Mucosa of stomach (tissue), 1 donor: ENCODE measurements around the gene TSPAN1.

ENCODE experiments used
- H3K27me3 ChIP-seq: one replicate; pipeline ENCODE4 v1.7.0; 2013; ENCODE audit warnings: mild to moderate bottlenecking, low read length; ENCODE audit not compliant: control insufficient read depth, insufficient read depth
- H3K36me3 ChIP-seq: one replicate; pipeline ENCODE4 v1.7.0; 2013; ENCODE audit warnings: low read length; ENCODE audit not compliant: control insufficient read depth, insufficient read depth
- H3K4me1 ChIP-seq: one replicate; pipeline ENCODE4 v1.7.0; 2013; ENCODE audit warnings: mild to moderate bottlenecking, low read length; ENCODE audit not compliant: control insufficient read depth, insufficient read depth
- H3K4me3 ChIP-seq: one replicate; pipeline ENCODE4 v1.7.0; 2013; ENCODE audit warnings: low read length
- H3K9ac ChIP-seq: one replicate; pipeline ENCODE4 v1.7.0; 2013; ENCODE audit warnings: mild to moderate bottlenecking, low read length, moderate library complexity
- H3K9me3 ChIP-seq: one replicate; pipeline ENCODE4 v1.7.0; 2013; ENCODE audit warnings: mild to moderate bottlenecking, low read length, moderate library complexity; ENCODE audit not compliant: control insufficient read depth
- donor health status: Pancreatic carcinoma.

The TSPAN1 gene

GRCh38 chr1:46174448-46175231, at the start of gene TSPAN1:
Gene TSPAN1, plus strand, starts transcription at chr1:46175087. Its CDS starts 6,021 bp downstream, at chr1:46181108.
- H3K9me3 ChIP-seq = no peaks in the 10 kb centered on the region
- H3K27me3 ChIP-seq = no peaks in the 10 kb centered on the region
- H3K9ac ChIP-seq = no peak within 1 kb of the TSS
- no peak within 1 kb of the TSS for H3K4me3 ChIP-seq
- H3K36me3 ChIP-seq = no peaks in the 10 kb centered on the region
- peaks cover 30% of the 10 kb centered on the region for H3K4me1 ChIP-seq

DNA sequence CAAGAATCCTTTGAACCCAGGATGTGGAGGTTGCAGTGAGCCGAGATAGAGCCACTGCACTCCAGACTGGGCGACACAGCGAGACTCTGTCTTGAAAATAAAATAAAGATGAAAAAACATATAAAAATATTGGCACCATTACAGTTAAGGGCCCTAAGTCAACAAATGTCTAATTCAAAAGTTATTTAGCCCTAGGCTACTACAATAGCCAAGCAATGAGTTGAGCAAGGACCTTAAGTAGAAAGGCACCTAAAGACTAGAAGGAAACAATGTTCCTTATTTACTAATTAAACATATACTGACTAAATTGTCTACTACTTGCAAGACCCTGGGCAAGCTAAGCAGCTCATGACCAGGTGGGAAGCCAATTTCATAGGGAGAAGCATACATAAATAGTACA, 46.5 kb upstream of the TSPAN1 start:
- H3K27me3 ChIP-seq = peaks cover 8% of the 10 kb centered on the region
- no peaks in the 10 kb centered on the region for H3K9me3 ChIP-seq
- H3K36me3 ChIP-seq = no peaks in the 10 kb centered on the region
- H3K4me1 ChIP-seq = peaks cover 1% of the 10 kb centered on the region
- no peak overlapping the region for H3K9ac ChIP-seq
- H3K4me3 ChIP-seq = no peak overlapping the region

DNA sequence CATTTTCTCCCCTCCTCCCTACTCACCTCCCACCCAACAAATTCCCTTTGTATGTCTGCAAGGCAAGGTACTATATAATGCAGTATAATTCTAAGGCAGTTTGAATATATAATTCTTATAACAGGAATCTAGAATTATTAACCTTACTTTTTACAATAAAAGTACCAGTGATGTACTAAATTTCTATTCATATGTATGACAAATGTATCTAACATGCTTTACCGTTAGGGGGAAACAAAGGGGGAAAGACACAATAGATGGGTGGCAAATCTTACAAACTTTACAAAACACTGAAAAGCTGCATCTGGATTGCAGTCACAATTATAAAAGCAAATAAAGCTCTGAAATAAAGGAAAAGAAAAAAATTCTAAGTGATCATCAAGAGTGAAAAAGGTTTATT, 44.8 kb upstream of the TSPAN1 start:
- Histone ChIP-seq H3K36me3 (no peaks in the 10 kb centered on the region), H3K4me1 (peaks cover 4% of the 10 kb centered on the region), H3K9me3 (no peaks in the 10 kb centered on the region), H3K27me3 (peaks cover 8% of the 10 kb centered on the region), H3K4me3 (no peak overlapping the region), H3K9ac (no peak overlapping the region)

- H3K36me3 ChIP-seq = no peaks in the 10 kb centered on the region
- H3K27me3 ChIP-seq = peaks cover 8% of the 10 kb centered on the region
- H3K9me3 ChIP-seq = no peaks in the 10 kb centered on the region
- H3K4me1 ChIP-seq = peaks cover 4% of the 10 kb centered on the region
- no peak overlapping the region for H3K4me3 ChIP-seq
- H3K9ac ChIP-seq = no peak overlapping the region
Observed at GRCh38 chr1:46130606-46131005, 44.3 kb upstream of the TSPAN1 start.

DNA sequence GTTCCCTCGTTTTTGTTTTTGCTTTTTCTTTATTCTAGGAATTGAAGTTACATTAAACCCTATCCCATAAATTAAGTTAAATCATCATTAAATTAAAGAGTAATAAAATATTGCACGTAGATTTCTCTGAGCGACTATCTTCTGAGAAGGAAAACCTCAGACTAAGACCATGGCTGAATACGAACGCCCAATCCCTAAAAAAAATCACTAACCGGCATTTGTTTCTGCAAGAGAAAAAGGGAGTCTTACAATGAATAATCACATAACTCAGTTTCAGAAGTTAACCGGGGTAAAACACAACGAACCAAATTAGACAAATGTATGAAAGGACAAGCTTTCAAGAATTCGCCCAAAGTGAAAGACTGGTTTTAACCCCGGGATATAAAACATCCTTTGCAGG, 43.8 kb upstream of the TSPAN1 start:
- H3K36me3 ChIP-seq = no peaks in the 10 kb centered on the region
- H3K9ac ChIP-seq = no peak overlapping the region
- peaks cover 8% of the 10 kb centered on the region for H3K27me3 ChIP-seq
- H3K9me3 ChIP-seq = no peaks in the 10 kb centered on the region
- no peak overlapping the region for H3K4me3 ChIP-seq
- peaks cover 4% of the 10 kb centered on the region for H3K4me1 ChIP-seq

GRCh38 chr1:46131712-46132528, 43.0 kb upstream of the TSPAN1 start:
- Histone ChIP-seq H3K27me3 (peaks cover 8% of the 10 kb centered on the region), H3K36me3 (no peaks in the 10 kb centered on the region), H3K4me1 (peaks cover 4% of the 10 kb centered on the region), H3K9ac (peak overlapping the region; percentile 74), H3K9me3 (no peaks in the 10 kb centered on the region), H3K4me3 (peak overlapping the region; percentile 51)

DNA sequence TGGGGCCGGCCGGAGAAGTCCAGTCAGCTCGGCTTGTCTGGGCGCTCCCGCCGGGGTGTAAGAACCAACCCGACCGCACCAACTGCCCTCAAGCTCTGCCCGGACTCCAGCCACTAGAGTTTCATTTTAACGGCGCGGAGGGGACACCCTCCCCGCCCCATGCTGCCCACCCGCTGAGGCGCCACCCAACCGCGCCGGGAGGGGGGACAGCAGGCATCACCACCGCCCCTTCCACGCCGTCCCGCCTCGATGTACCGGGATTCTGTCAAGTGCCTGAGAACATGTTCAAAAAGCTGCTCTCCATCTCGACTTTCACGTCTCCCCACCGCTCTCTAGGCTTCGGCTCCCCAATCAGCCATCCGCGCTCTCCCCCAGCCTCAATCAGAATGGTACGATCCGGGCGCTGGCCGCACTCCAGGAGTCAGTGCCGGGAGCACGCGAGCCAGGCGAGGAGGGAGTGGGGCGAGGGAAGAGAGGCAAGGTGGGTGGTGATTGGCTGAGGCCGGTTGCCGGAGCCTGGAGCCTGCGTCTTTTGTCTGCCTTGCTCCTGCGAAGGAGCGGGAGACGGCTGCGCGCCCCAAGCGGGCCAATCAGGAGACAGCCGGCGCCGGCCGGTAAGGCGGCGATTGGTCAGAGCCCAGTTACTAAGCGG, 42.2 kb upstream of the TSPAN1 start, which contains the start of gene PIK3R3:
TSS of gene PIK3R3 (minus strand) at position 101 of the 652 bp plus-strand sequence. CDS start 677 bp downstream, outside the sequence.
- Histone ChIP-seq H3K36me3 (no peaks in the 10 kb centered on the region), H3K4me1 (peaks cover 4% of the 10 kb centered on the region), H3K27me3 (peaks cover 8% of the 10 kb centered on the region)

DNA sequence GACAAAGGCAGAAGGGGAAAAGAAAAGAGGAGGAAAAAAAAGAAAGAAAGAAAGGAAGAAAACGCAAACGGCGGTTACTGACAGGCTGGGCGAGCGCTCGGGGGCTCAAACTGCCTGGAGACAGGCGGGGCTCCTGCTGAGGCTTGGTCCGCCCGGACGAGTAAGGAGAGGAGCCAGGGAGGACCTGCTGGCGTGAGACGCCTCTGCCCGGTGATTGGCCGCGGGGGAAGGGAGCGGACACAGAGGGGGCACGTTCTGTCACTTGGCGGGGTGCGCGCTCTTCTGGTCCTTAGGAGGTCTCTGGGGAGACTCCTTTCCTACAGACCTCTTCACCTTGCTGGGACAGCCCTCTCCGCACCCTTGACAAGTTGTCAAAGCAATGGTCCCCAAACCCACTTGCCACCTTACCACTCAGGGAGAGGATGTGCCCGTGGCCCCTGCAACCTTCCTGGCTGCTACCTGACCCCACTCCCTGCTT, 41.7 kb upstream of the TSPAN1 start:
- H3K36me3 ChIP-seq = no peaks in the 10 kb centered on the region
- peak overlapping the region; percentile 74 for H3K9ac ChIP-seq
- no peaks in the 10 kb centered on the region for H3K9me3 ChIP-seq
- peak overlapping the region; percentile 82 for H3K4me3 ChIP-seq
- H3K4me1 ChIP-seq = peaks cover 4% of the 10 kb centered on the region
- H3K27me3 ChIP-seq = peaks cover 8% of the 10 kb centered on the region

More for the DNA sequence above, 42.2 kb upstream of the TSPAN1 start, which contains the start of gene PIK3R3:
- H3K9ac ChIP-seq = peak within 1 kb of the TSS; percentile 74
- peak within 1 kb of the TSS; percentile 82 for H3K4me3 ChIP-seq
- no peaks in the 10 kb centered on the region for H3K9me3 ChIP-seq

GRCh38 chr1:46133781-46134350, 41.0 kb upstream of the TSPAN1 start:
- Histone ChIP-seq H3K9me3 (no peaks in the 10 kb centered on the region), H3K36me3 (no peaks in the 10 kb centered on the region), H3K4me3 (peak overlapping the region; percentile 82), H3K4me1 (peaks cover 4% of the 10 kb centered on the region), H3K9ac (peak overlapping the region; percentile 74), H3K27me3 (peaks cover 8% of the 10 kb centered on the region)

DNA sequence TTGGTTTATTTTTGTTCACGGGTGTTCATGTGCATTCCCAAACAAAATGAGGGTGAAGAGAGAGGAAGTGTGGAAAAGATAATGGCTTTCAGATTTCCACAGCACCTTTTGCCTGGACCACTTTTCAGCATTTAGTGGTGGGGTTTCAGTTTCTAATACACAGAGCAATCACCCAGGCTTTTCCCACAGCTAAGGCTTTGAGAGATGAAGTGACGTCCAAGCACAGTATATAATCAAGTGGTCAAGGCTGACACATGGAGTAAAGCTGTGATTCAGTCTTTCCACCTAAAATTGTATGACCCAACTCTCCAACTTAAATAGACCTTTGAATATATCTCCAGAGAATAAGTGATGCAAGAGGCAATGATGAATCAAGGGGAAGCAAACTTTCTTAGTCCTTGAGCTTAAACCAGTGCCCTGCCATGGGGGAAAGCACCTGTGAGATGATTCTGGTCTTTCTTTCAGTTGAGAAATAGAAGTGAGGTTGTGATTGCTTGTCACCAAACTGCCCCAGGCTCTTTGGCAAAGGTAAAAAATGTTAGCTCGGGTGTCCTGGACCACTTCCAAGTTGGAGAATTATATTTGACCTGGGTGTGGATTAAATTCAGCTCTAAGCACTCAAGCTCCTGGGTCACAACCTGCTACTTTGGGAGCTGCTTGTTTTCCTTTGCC, 40.1 kb upstream of the TSPAN1 start:
- H3K4me1 ChIP-seq = peaks cover 4% of the 10 kb centered on the region
- no peaks in the 10 kb centered on the region for H3K9me3 ChIP-seq
- H3K4me3 ChIP-seq = no peak overlapping the region
- no peaks in the 10 kb centered on the region for H3K36me3 ChIP-seq
- H3K9ac ChIP-seq = no peak overlapping the region
- peaks cover 8% of the 10 kb centered on the region for H3K27me3 ChIP-seq

DNA sequence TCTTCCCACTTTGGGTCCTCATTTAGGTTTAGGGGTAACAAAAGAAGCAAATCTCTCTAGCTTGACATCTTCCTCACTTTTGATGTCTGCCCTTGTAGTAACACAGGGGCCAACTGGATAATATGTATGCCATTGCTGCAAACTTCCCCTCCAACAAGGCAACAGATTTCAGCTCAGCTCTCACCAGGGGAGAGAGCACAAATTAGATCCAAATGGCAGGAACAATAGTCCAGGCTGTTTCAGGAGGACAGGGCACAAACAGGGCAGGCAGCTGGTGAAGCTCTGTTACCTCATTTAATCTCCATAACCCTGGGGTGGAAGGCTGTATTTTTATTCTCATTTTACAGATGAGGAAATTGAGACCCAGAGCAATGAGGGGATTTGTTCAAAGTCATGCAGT, 38.2 kb upstream of the TSPAN1 start:
- H3K4me1 ChIP-seq = peaks cover 4% of the 10 kb centered on the region
- no peaks in the 10 kb centered on the region for H3K27me3 ChIP-seq
- H3K4me3 ChIP-seq = no peak overlapping the region
- H3K36me3 ChIP-seq = no peaks in the 10 kb centered on the region
- no peak overlapping the region for H3K9ac ChIP-seq
- no peaks in the 10 kb centered on the region for H3K9me3 ChIP-seq
